WTC11 (cell line): ENCODE data around the gene CMTM6.

Experiments
- ATF1 ChIP-seq: sonication (generic); formaldehyde crosslinking; IDR thresholded peaks from 2 replicates; pipeline ENCODE4 v1.8.1; 2023; ENCODE audit warnings: mild to moderate bottlenecking, moderate library complexity, missing genetic modification reagents
- ATF6 ChIP-seq: sonication (generic); formaldehyde crosslinking; IDR thresholded peaks from 2 replicates; pipeline ENCODE4 v1.8.1; 2023; ENCODE audit warnings: mild to moderate bottlenecking, missing genetic modification reagents
- CDX4 ChIP-seq: fragments of 250-450 bp; sonication (Bioruptor Pico); IDR thresholded peaks from 2 replicates; pipeline ENCODE4 v1.9.0; 2021; ENCODE audit warnings: moderate library complexity, mild to moderate bottlenecking, inconsistent platforms, borderline replicate concordance
- CREB1 ChIP-seq: sonication (generic); formaldehyde crosslinking; IDR thresholded peaks from 2 replicates; pipeline ENCODE4 v1.8.0; 2023; ENCODE audit warnings: mild to moderate bottlenecking, missing genetic modification reagents
- ESRRA ChIP-seq: sonication (generic); formaldehyde crosslinking; IDR thresholded peaks from 2 replicates; pipeline ENCODE4 v1.8.1; 2022; ENCODE audit warnings: mild to moderate bottlenecking, missing genetic modification reagents, borderline replicate concordance
- GRHL2 ChIP-seq: fragments of 250-450 bp; sonication (Bioruptor Pico); IDR thresholded peaks from 2 replicates; pipeline ENCODE4 v1.8.0; 2022; ENCODE audit warnings: mild to moderate bottlenecking, moderate library complexity; ENCODE audit not compliant: insufficient replicate concordance, severe bottlenecking
- NFE2L1 ChIP-seq: sonication (generic); formaldehyde crosslinking; IDR thresholded peaks from 2 replicates; pipeline ENCODE4 v1.8.1; 2023; ENCODE audit warnings: missing genetic modification reagents
- ZBTB43 ChIP-seq: sonication (generic); formaldehyde crosslinking; IDR thresholded peaks from 2 replicates; pipeline ENCODE4 v1.8.1; 2023; ENCODE audit warnings: mild to moderate bottlenecking, missing genetic modification reagents
- TF ChIP-seq, protein P1 (sequence below): fragments of 200-600 bp; IDR thresholded peaks from 2 replicates; pipeline ENCODE4 v1.8.0; 2022; ENCODE audit warnings: antibody characterized with exemption

- TF ChIP-seq ATF6 (no peak), CREB1 (CRISPR knock-in tag) (no peak), CDX4 (CRISPR knock-in tag) (no peak), ESRRA (CRISPR knock-in tag) (no peak), ATF1 (CRISPR knock-in tag) (no peak), ZBTB43 (CRISPR knock-in tag) (no peak), GRHL2 (CRISPR knock-in tag) (no peak), NFE2L1 (CRISPR knock-in tag) (no peak)
- TF ChIP-seq, protein P1, sequence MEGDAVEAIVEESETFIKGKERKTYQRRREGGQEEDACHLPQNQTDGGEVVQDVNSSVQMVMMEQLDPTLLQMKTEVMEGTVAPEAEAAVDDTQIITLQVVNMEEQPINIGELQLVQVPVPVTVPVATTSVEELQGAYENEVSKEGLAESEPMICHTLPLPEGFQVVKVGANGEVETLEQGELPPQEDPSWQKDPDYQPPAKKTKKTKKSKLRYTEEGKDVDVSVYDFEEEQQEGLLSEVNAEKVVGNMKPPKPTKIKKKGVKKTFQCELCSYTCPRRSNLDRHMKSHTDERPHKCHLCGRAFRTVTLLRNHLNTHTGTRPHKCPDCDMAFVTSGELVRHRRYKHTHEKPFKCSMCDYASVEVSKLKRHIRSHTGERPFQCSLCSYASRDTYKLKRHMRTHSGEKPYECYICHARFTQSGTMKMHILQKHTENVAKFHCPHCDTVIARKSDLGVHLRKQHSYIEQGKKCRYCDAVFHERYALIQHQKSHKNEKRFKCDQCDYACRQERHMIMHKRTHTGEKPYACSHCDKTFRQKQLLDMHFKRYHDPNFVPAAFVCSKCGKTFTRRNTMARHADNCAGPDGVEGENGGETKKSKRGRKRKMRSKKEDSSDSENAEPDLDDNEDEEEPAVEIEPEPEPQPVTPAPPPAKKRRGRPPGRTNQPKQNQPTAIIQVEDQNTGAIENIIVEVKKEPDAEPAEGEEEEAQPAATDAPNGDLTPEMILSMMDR, result peak; percentile 50; the same call in 1 of the 2 replicates
Observed at GRCh38 chr3:32510075-32510724, 7.5 kb upstream of the CMTM6 start.
